Keratinocyte (primary cell): Measurements from ENCODE around the gene GREM2.

ENCODE experiments used
- EZH2 ChIP-seq: IDR thresholded peaks from one replicate; pipeline ENCODE4 v1.6.1; 2012; ENCODE audit warnings: inconsistent platforms, mild to moderate bottlenecking, low read length, moderate library complexity
- TF ChIP-seq, protein P1 (sequence below), 3 experiments: IDR thresholded peaks in 1 of 3; conservative IDR thresholded peaks in 1 of 3; optimal IDR thresholded peaks in 1 of 3; 2 replicates in 2 of 3; 3 replicates in 1 of 3; pipeline versions ENCODE3 to v1.5.1; 2011; ENCODE audit warnings: low read length in 3 of 3, mild to moderate bottlenecking in 3 of 3, moderate library complexity in 2 of 3, control low read depth in 1 of 3, inconsistent platforms in 1 of 3; ENCODE audit not compliant: insufficient read depth in 2 of 3; ENCODE audit errors: extremely low read depth in 1 of 3

DNA sequence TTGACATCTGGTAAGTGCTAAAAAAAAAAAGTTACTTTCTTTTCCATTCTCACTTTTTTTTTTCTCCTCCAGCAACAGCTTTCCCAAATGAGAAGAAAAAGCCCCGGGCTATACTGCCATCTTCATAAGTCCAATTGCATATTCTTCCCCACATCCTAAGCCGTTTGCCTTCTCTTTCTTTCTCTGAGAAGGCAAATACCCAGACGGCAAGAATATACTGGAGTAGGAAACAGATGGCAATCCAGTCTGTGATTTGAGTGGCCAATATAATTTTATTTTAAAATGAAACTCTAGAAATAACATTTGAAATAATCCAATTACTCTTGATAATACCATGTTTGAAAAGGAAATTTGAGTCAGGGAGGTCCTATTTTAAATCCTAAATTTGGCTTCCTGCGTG, 44.6 kb upstream of the GREM2 start:
- TF ChIP-seq, protein P1, sequence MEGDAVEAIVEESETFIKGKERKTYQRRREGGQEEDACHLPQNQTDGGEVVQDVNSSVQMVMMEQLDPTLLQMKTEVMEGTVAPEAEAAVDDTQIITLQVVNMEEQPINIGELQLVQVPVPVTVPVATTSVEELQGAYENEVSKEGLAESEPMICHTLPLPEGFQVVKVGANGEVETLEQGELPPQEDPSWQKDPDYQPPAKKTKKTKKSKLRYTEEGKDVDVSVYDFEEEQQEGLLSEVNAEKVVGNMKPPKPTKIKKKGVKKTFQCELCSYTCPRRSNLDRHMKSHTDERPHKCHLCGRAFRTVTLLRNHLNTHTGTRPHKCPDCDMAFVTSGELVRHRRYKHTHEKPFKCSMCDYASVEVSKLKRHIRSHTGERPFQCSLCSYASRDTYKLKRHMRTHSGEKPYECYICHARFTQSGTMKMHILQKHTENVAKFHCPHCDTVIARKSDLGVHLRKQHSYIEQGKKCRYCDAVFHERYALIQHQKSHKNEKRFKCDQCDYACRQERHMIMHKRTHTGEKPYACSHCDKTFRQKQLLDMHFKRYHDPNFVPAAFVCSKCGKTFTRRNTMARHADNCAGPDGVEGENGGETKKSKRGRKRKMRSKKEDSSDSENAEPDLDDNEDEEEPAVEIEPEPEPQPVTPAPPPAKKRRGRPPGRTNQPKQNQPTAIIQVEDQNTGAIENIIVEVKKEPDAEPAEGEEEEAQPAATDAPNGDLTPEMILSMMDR (optimal IDR thresholded peaks at IDR 0.05 in 1 of 3, IDR thresholded peaks at IDR 0.05 in 1 of 3, conservative IDR thresholded peaks at IDR 0.05 in 1 of 3; ENCODE audit: extremely low read depth in 1 of 3, insufficient read depth in 2 of 3, low read length in 3 of 3) = no peak
- TF ChIP-seq EZH2 = no peak
